GM13977 (cell line): ENCODE results near the gene AOX1.
"Not testable (repeated sequence)": the region's sequence is repeated elsewhere in the genome, so short reads cannot be mapped to it uniquely, and the experiment has no call there.

Experiments used
- DNase-seq: peaks from one replicate; pipeline ENCODE4 v3.0.0; 2012; ENCODE audit warnings: low spot score
- CTCF ChIP-seq: IDR thresholded peaks from 2 replicates; pipeline ENCODE4 v1.5.1; 2012; ENCODE audit warnings: mild to moderate bottlenecking, control low read depth; ENCODE audit not compliant: insufficient read depth; ENCODE audit errors: extremely low read depth, missing control alignments
- in situ Hi-C: fragments of 300-500 bp; cut with MboI; formaldehyde crosslinking; loops from one replicate; pipeline ENCODE4 v1.12.0; 2022; ENCODE audit warnings: low sequenced_read_pairs, low pct_unique_long_range_greater_than_20kb, mixed read lengths, inconsistent platforms; ENCODE audit not compliant: unreplicated experiment

Gene AOX1

GRCh38 chr2:200624026-200624425 lies 38.2 kb downstream of the AOX1 start:
- DNase-seq: no peak
- in situ Hi-C loops: no loop called here
- no peak for TF ChIP-seq CTCF

GRCh38 chr2:200624658-200625057 lies 38.8 kb downstream of the AOX1 start:
- no peak for DNase-seq
- no peak for TF ChIP-seq CTCF
- in situ Hi-C loops: no loop called here

- in situ Hi-C loops: no loop called here
- DNase-seq: no peak
- no peak for TF ChIP-seq CTCF
Measured at GRCh38 chr2:200625282-200625681, 39.5 kb downstream of the AOX1 start.

GRCh38 chr2:200625958-200626363 lies 40.1 kb downstream of the AOX1 start:
- no peak for TF ChIP-seq CTCF
- in situ Hi-C loops: no loop called here

GRCh38 chr2:200627110-200627770 lies 41.4 kb downstream of the AOX1 start:
- in situ Hi-C loops: no loop called here
- no peak for DNase-seq
- no peak for TF ChIP-seq CTCF

More at GRCh38 chr2:200625958-200626363, 40.1 kb downstream of the AOX1 start:
- DNase-seq: no peak

- DNase-seq, in situ Hi-C loops: not testable (repeated sequence)
Measured at GRCh38 chr2:200628461-200628860, 42.6 kb downstream of the AOX1 start.

GRCh38 chr2:200631287-200631686 lies 45.5 kb downstream of the AOX1 start:
- in situ Hi-C loops: no loop called here
- no peak for DNase-seq
- no peak for TF ChIP-seq CTCF
